ENCODE measurements around the gene CES1.

Gene CES1

GRCh38 chr16:55832773-55833691 lies at the start of gene CES1:
TSS of gene CES1 (minus strand) at chr16:55833096. CDS start at chr16:55833055, 41 bp downstream.
- no peak within 1 kb of the TSS for H3K4me2 ChIP-seq (ENCODE audit: low read depth, low read length)
- no peak within 1 kb of the TSS for H2AFZ ChIP-seq (ENCODE audit: low read length)
- no peaks in the 10 kb centered on the region for H3K79me2 ChIP-seq (ENCODE audit: low read length)

GRCh38 chr16:55876854-55877253 lies 44.0 kb upstream of the CES1 start:
- H3K79me2 ChIP-seq (ENCODE audit: low read length): no peaks in the 10 kb centered on the region
- H3K27me3 ChIP-seq (replicated peaks; ENCODE audit: insufficient read depth, low read length): no peaks in the 10 kb centered on the region
- TF ChIP-seq EZH2phosphoT487 (IDR thresholded peaks at IDR 0.05; ENCODE audit: low read length) (no peak), EZH2 (optimal IDR thresholded peaks at IDR 0.05; ENCODE audit: low read depth, low read length) (no peak), CTCF (IDR thresholded peaks at IDR 0.05; ENCODE audit: low read length) (no peak)
- no peak overlapping the region for H3K4me3 ChIP-seq (ENCODE audit: low read length)
- H3K9me3 ChIP-seq (replicated peaks; ENCODE audit: insufficient read depth, low read length): no peaks in the 10 kb centered on the region
- no peaks in the 10 kb centered on the region for H3K36me3 ChIP-seq (replicated peaks; ENCODE audit: insufficient read depth, low read length)
- H4K20me1 ChIP-seq (ENCODE audit: insufficient read depth, low read length): no peaks in the 10 kb centered on the region
- no peak overlapping the region for H3K4me2 ChIP-seq (ENCODE audit: low read depth, low read length)
- H2AFZ ChIP-seq (ENCODE audit: low read length): no peak overlapping the region
- no peak for DNase-seq
- no peaks in the 10 kb centered on the region for H3K9me2 ChIP-seq (replicated peaks; ENCODE audit: insufficient read depth, low read length)
- H3F3A ChIP-seq (ENCODE audit: insufficient read depth, low read length): no peaks in the 10 kb centered on the region
- no peak overlapping the region for H3K9ac ChIP-seq (ENCODE audit: low read length)
- no peak overlapping the region for H3K27ac ChIP-seq (ENCODE audit: low read length)
- no peaks in the 10 kb centered on the region for H3K4me1 ChIP-seq (ENCODE audit: low read length)

More at GRCh38 chr16:55832773-55833691, at the start of gene CES1:
- DNase-seq: no peak
- TF ChIP-seq CTCF (IDR thresholded peaks at IDR 0.05; ENCODE audit: low read length) (no peak), EZH2 (optimal IDR thresholded peaks at IDR 0.05; ENCODE audit: low read depth, low read length) (no peak), EZH2phosphoT487 (IDR thresholded peaks at IDR 0.05; ENCODE audit: low read length) (no peak)
- Histone ChIP-seq H3K9me2 (replicated peaks; ENCODE audit: insufficient read depth, low read length) (no peaks in the 10 kb centered on the region), H3F3A (ENCODE audit: insufficient read depth, low read length) (no peaks in the 10 kb centered on the region), H3K4me3 (ENCODE audit: low read length) (no peak within 1 kb of the TSS), H3K36me3 (replicated peaks; ENCODE audit: insufficient read depth, low read length) (no peaks in the 10 kb centered on the region), H3K27ac (ENCODE audit: low read length) (no peak within 1 kb of the TSS), H3K27me3 (replicated peaks; ENCODE audit: insufficient read depth, low read length) (no peaks in the 10 kb centered on the region), H3K4me1 (ENCODE audit: low read length) (no peaks in the 10 kb centered on the region), H3K9me3 (replicated peaks; ENCODE audit: insufficient read depth, low read length) (no peaks in the 10 kb centered on the region), H4K20me1 (ENCODE audit: insufficient read depth, low read length) (no peaks in the 10 kb centered on the region), H3K9ac (ENCODE audit: low read length) (no peak within 1 kb of the TSS)

- Histone ChIP-seq H4K20me1 (ENCODE audit: insufficient read depth, low read length) (no peaks in the 10 kb centered on the region), H3K79me2 (ENCODE audit: low read length) (no peaks in the 10 kb centered on the region), H3K36me3 (replicated peaks; ENCODE audit: insufficient read depth, low read length) (no peaks in the 10 kb centered on the region), H3K4me1 (ENCODE audit: low read length) (no peaks in the 10 kb centered on the region), H3K4me2 (ENCODE audit: low read depth, low read length) (no peak within 1 kb of the TSS), H2AFZ (ENCODE audit: low read length) (no peak within 1 kb of the TSS), H3K27me3 (replicated peaks; ENCODE audit: insufficient read depth, low read length) (no peaks in the 10 kb centered on the region), H3K9me2 (replicated peaks; ENCODE audit: insufficient read depth, low read length) (no peaks in the 10 kb centered on the region), H3K27ac (ENCODE audit: low read length) (no peak within 1 kb of the TSS), H3F3A (ENCODE audit: insufficient read depth, low read length) (no peaks in the 10 kb centered on the region), H3K9ac (ENCODE audit: low read length) (no peak within 1 kb of the TSS), H3K4me3 (ENCODE audit: low read length) (no peak within 1 kb of the TSS), H3K9me3 (replicated peaks; ENCODE audit: insufficient read depth, low read length) (no peaks in the 10 kb centered on the region)
- TF ChIP-seq EZH2phosphoT487 (IDR thresholded peaks at IDR 0.05; ENCODE audit: low read length): no peak
- TF ChIP-seq CTCF (IDR thresholded peaks at IDR 0.05; ENCODE audit: low read length): no peak
- TF ChIP-seq EZH2 (optimal IDR thresholded peaks at IDR 0.05; ENCODE audit: low read depth, low read length): no peak
- DNase-seq: no peak
Observed at GRCh38 chr16:55875273-55875672, 42.4 kb upstream of the CES1 start, which contains the start of gene CES5A. TSS of gene CES5A (minus strand) at chr16:55875373. CDS start at chr16:55875221, 152 bp downstream.

Data from MM.1S (cell line).